WTC11 (cell line): ENCODE data around the gene MED12L. TPM values are rescaled to one million over a fixed set of nuclear protein-coding genes. Genes with fewer than 3 reads are reported as not detected.

Experiments
- ATAC-seq: fragments of 200-7000 bp; cut with Tn5 transposase; 2 replicates; pipeline ENCODE4 v1.10.0; 2021; ENCODE audit warnings: mild to moderate bottlenecking, moderate library complexity
- CTCF ChIA-PET: fragments of 300-600 bp; sonication (Branson Sonifier 250); formaldehyde crosslinking; loops from one replicate; lab custom pipeline; 2021; ENCODE audit warnings: antibody characterized with exemption; lab: Charles Lee
- POLR2A ChIA-PET: fragments of 350-600 bp; sonication (Branson Sonifier 250); formaldehyde crosslinking; loops from one replicate; lab custom pipeline; 2021; ENCODE audit warnings: antibody characterized with exemption; lab: Charles Lee
- DNase-seq: peaks from one replicate; pipeline ENCODE4 v3.0.0; 2021; ENCODE audit warnings: low spot score
- H3K27ac Mint-ChIP-seq: 2 replicates; pipeline ENCODE4 v1.8.0; 2021; ENCODE audit warnings: mixed read lengths
- H3K27me3 Mint-ChIP-seq: 2 replicates; pipeline ENCODE4 v1.8.0; 2021; ENCODE audit warnings: low read depth, mild to moderate bottlenecking, moderate library complexity, mixed read lengths
- H3K36me3 Mint-ChIP-seq: 2 replicates; pipeline ENCODE4 v1.8.0; 2021; ENCODE audit warnings: mixed read lengths
- H3K4me1 Mint-ChIP-seq: 2 replicates; pipeline ENCODE4 v1.8.0; 2022; ENCODE audit warnings: mixed read lengths
- H3K4me3 Mint-ChIP-seq: 2 replicates; pipeline ENCODE4 v1.8.0; 2021; ENCODE audit warnings: mild to moderate bottlenecking, moderate library complexity, mixed read lengths
- H3K9me3 Mint-ChIP-seq: 2 replicates; pipeline ENCODE4 v1.8.0; 2021; ENCODE audit warnings: mixed read lengths
- CREB1 ChIP-seq: sonication (generic); formaldehyde crosslinking; IDR thresholded peaks from 2 replicates; pipeline ENCODE4 v1.8.0; 2023; ENCODE audit warnings: mild to moderate bottlenecking, missing genetic modification reagents
- E2F5 ChIP-seq: sonication (generic); formaldehyde crosslinking; IDR thresholded peaks from 2 replicates; pipeline ENCODE4 v1.8.1; 2022; ENCODE audit warnings: mild to moderate bottlenecking, moderate library complexity, missing genetic modification reagents
- ELF4 ChIP-seq: sonication (generic); formaldehyde crosslinking; IDR thresholded peaks from 2 replicates; pipeline ENCODE4 v1.8.1; 2022; ENCODE audit warnings: low read depth, mild to moderate bottlenecking, moderate library complexity, missing genetic modification reagents
- GRHL2 ChIP-seq: fragments of 250-450 bp; sonication (Bioruptor Pico); IDR thresholded peaks from 2 replicates; pipeline ENCODE4 v1.8.0; 2022; ENCODE audit warnings: mild to moderate bottlenecking, moderate library complexity; ENCODE audit not compliant: insufficient replicate concordance, severe bottlenecking
- IRF1 ChIP-seq: sonication (generic); formaldehyde crosslinking; IDR thresholded peaks from 2 replicates; pipeline ENCODE4 v1.8.0; 2023; ENCODE audit warnings: missing genetic modification reagents
- SMAD3 ChIP-seq: sonication (generic); formaldehyde crosslinking; IDR thresholded peaks from 2 replicates; pipeline ENCODE4 v1.8.0; 2022; ENCODE audit warnings: missing genetic modification reagents, mild to moderate bottlenecking, borderline replicate concordance
- SP1 ChIP-seq: sonication (generic); formaldehyde crosslinking; conservative IDR thresholded peaks from 2 replicates; pipeline ENCODE4 v1.8.1; 2022; ENCODE audit warnings: missing genetic modification reagents
- STAT6 ChIP-seq: sonication (generic); formaldehyde crosslinking; conservative IDR thresholded peaks from 2 replicates; pipeline ENCODE4 v1.8.1; 2023; ENCODE audit warnings: mild to moderate bottlenecking, low read depth, missing genetic modification reagents, moderate library complexity
- TEAD4 ChIP-seq: sonication (generic); formaldehyde crosslinking; IDR thresholded peaks from 2 replicates; pipeline ENCODE4 v1.8.0; 2022; ENCODE audit warnings: mild to moderate bottlenecking, missing genetic modification reagents
- TP53 ChIP-seq: sonication (generic); formaldehyde crosslinking; IDR thresholded peaks from 2 replicates; pipeline ENCODE4 v1.8.1; 2023; ENCODE audit warnings: mild to moderate bottlenecking, missing genetic modification reagents
- USF1 ChIP-seq: sonication (generic); formaldehyde crosslinking; IDR thresholded peaks from 2 replicates; pipeline ENCODE4 v1.8.0; 2022; ENCODE audit warnings: mild to moderate bottlenecking, missing genetic modification reagents
- ZMAT4 ChIP-seq: fragments of 250-450 bp; sonication (Bioruptor Pico); IDR thresholded peaks from 2 replicates; pipeline ENCODE4 v1.9.0; 2021; ENCODE audit warnings: mild to moderate bottlenecking
- ZNF121 ChIP-seq: sonication (generic); formaldehyde crosslinking; IDR thresholded peaks from 2 replicates; pipeline ENCODE4 v1.8.0; 2023; ENCODE audit warnings: missing genetic modification reagents
- ZNF138 ChIP-seq: sonication (generic); formaldehyde crosslinking; conservative IDR thresholded peaks from 2 replicates; pipeline ENCODE4 v1.8.1; 2022; ENCODE audit warnings: mild to moderate bottlenecking, moderate library complexity, missing genetic modification reagents
- ZNF317 ChIP-seq: sonication (generic); formaldehyde crosslinking; IDR thresholded peaks from 2 replicates; pipeline ENCODE4 v1.8.1; 2023; ENCODE audit warnings: low read depth, mild to moderate bottlenecking, moderate library complexity, missing genetic modification reagents, borderline replicate concordance
- ZNF423 ChIP-seq: fragments of 250-450 bp; sonication (Bioruptor Pico); IDR thresholded peaks from 2 replicates; pipeline ENCODE4 v2.1.2; 2022; ENCODE audit warnings: mild to moderate bottlenecking, moderate library complexity
- ZNF512 ChIP-seq: sonication (generic); formaldehyde crosslinking; IDR thresholded peaks from 2 replicates; pipeline ENCODE4 v1.8.1; 2022; ENCODE audit warnings: missing genetic modification reagents, borderline replicate concordance
- ZNF532 ChIP-seq: fragments of 250-450 bp; sonication (Bioruptor Pico); IDR thresholded peaks from 2 replicates; pipeline ENCODE4 v1.9.0; 2021; ENCODE audit warnings: mild to moderate bottlenecking, borderline replicate concordance
- ZNF671 ChIP-seq: fragments of 250-450 bp; sonication (Bioruptor Pico); IDR thresholded peaks from 2 replicates; pipeline ENCODE4 v1.8.0; 2021; ENCODE audit warnings: mild to moderate bottlenecking
- ZSCAN18 ChIP-seq: fragments of 250-450 bp; sonication (Bioruptor Pico); IDR thresholded peaks from 2 replicates; pipeline ENCODE4 v2.1.2; 2022; ENCODE audit warnings: mild to moderate bottlenecking, moderate library complexity
- total RNA-seq: library from RNA; stranded (reverse); gene quantifications from 3 replicates; pipeline ENCODE4 v1.2.3, GENCODE V29; 2021

Gene MED12L
- total RNA-seq, 1 experiment from 2014 or later = 27.4 TPM

GRCh38 chr3:151290673-151291072 is 205.2 kb downstream of the MED12L start:
- Mint-ChIP-seq H3K27ac (no peak overlapping the region), H3K9me3 (no peaks in the 10 kb centered on the region), H3K36me3 (no peaks in the 10 kb centered on the region), H3K27me3 (no peaks in the 10 kb centered on the region), H3K4me3 (no peak overlapping the region), H3K4me1 (peaks cover 4% of the 10 kb centered on the region)
- DNase-seq (no peak), ATAC-seq (no peak)
- TF ChIP-seq ZNF121 (CRISPR knock-in tag) (no peak), SP1 (CRISPR knock-in tag) (no peak), ZSCAN18 (CRISPR knock-in tag) (no peak), STAT6 (no peak), ZNF512 (CRISPR knock-in tag) (no peak), GRHL2 (no peak), SMAD3 (CRISPR knock-in tag) (no peak), TP53 (CRISPR knock-in tag) (no peak), E2F5 (CRISPR knock-in tag) (no peak), TEAD4 (no peak), CREB1 (CRISPR knock-in tag) (no peak), ZNF317 (no peak), USF1 (CRISPR knock-in tag) (no peak), ZNF423 (no peak), ZNF138 (CRISPR knock-in tag) (no peak), ZNF532 (no peak), ELF4 (CRISPR knock-in tag) (no peak), IRF1 (no peak), ZMAT4 (CRISPR knock-in tag) (no peak), ZNF671 (CRISPR knock-in tag) (no peak)
- ChIA-PET POLR2A (no interaction called here), CTCF (interaction anchor here (0.7 kb wide), 1 partner anchor 147 kb away, joined by 4 read pairs; no protein-coding TSS in a partner anchor)
